Measurements from ENCODE around the gene BDKRB2. TPM values are rescaled to one million over a fixed set of nuclear protein-coding genes. Genes with fewer than 3 reads are reported as not detected.

The BDKRB2 gene
- total RNA-seq, 2 experiments from 2014 or later: not detected

DNA sequence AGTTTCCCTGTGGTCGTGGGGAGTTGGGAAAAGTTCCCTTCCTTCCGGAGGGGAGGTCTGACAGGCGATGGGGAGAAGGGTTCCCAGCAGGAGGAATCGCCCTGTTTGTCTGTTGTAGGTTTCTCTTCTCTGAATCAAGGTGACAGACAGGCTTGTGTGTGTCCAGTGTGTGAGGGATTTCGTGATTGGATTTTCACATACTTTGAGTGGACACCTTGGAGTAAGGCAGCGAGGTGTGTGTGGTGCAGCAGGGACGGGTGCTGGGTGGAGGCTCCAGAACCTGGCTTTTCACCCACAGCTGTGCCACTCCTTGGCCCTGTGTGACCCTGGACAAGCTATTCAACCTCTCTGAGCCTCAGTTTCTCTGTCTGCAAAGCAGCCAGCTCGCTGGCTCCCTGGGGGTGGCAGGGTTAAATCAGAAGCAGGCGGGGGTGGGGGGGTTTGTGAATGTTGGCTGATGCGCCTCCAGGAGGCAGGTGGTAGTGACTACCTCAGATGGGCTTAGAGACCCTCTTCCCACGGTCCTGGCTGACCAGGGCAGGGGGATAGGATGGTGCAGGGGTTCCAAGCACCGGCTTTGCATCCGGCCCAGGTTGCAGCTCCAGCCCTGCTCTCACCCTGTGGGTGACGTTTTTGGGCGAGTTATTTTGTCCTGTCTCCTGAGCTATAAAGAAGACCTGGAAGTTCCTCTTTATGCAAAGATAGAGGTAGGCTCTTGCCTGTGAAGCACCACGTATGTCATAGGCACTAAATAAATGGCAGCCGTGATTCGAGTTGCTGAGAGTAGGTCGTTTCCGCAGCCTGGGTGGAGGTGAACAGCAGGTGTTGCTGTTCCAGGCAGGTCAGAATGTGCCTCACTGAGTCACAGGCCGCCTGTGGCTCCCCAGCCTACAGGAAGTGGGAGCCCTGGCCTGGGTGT is 679 bp downstream of the BDKRB2 start:
- H3K4me1 Mint-ChIP-seq: peaks cover 7% of the 10 kb centered on the region
- intact Hi-C loops (cut with DNase I, micrococcal nuclease): no loop called here
- ChIA-PET CTCF (no interaction called here), POLR2A (no interaction called here)
- H3K27me3 Mint-ChIP-seq: peaks cover 17% of the 10 kb centered on the region
- no peak overlapping the region for H3K4me3 Mint-ChIP-seq
- H3K36me3 Mint-ChIP-seq (ENCODE audit: low read depth): no peaks in the 10 kb centered on the region
- ATAC-seq (no peak), DNase-seq (peak; percentile 9)
- H3K27ac Mint-ChIP-seq: no peak overlapping the region
- H3K9me3 Mint-ChIP-seq (ENCODE audit: low read depth): no peaks in the 10 kb centered on the region

DNA sequence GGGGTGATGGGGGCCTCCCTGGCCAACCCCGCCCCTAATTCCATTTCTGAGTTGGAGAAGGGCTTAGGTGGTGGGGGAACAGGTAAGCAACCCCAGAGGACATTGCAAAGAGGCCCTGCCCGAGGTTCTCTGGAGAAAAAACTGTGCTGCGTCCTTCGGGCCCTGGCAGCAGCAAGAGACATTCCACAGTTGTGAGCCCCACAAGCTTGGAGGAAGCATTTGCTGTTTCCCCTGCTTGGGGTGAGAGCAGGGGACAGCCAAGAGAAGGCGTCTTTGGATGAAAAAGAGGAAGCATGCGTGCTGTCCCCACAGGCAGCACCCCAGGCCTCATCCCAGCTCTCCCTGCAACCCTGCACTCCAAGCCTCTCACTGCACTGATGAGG is 1.3 kb downstream of the BDKRB2 start:
- H3K27me3 Mint-ChIP-seq: peaks cover 17% of the 10 kb centered on the region
- no peak overlapping the region for H3K27ac Mint-ChIP-seq
- DNase-seq (no peak), ATAC-seq (no peak)
- ChIA-PET POLR2A (no interaction called here), CTCF (interaction anchor here (0.7 kb wide), 1 partner anchor 374 kb away, joined by 3 read pairs; no protein-coding TSS in a partner anchor)
- no peaks in the 10 kb centered on the region for H3K36me3 Mint-ChIP-seq (ENCODE audit: low read depth)
- no peaks in the 10 kb centered on the region for H3K9me3 Mint-ChIP-seq (ENCODE audit: low read depth)
- no peak overlapping the region for H3K4me3 Mint-ChIP-seq
- H3K4me1 Mint-ChIP-seq: peaks cover 7% of the 10 kb centered on the region
- intact Hi-C loops (cut with DNase I, micrococcal nuclease): no loop called here

DNA sequence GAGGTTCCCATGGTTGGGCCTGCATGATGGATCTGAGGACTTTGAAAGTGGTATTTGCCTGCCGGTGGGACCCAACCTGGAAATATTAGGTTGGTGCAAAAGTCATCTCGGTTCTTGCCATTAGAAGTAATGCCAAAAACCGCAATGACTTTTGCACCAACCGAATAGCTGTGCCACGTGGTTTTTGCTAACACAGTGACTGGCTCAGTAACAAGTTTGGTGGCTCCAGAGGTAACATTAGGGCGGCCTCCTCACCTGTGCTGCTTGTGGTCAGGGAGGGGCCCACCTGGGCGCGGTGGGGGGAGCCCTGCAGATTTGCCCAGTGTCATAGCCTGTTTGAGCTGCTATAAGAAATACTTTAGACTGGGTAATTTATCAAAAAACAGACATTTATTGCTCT is 1.8 kb downstream of the BDKRB2 start:
- ATAC-seq (no peak), DNase-seq (no peak)
- Mint-ChIP-seq H3K27ac (no peak overlapping the region), H3K9me3 (ENCODE audit: low read depth) (no peaks in the 10 kb centered on the region), H3K36me3 (ENCODE audit: low read depth) (no peaks in the 10 kb centered on the region), H3K27me3 (peaks cover 17% of the 10 kb centered on the region), H3K4me3 (no peak overlapping the region), H3K4me1 (peaks cover 7% of the 10 kb centered on the region)
- ChIA-PET CTCF (interaction anchor here (0.7 kb wide), 2 partner anchors 182 to 374 kb away, joined by 3 read pairs; no protein-coding TSS in a partner anchor), POLR2A (no interaction called here)
- intact Hi-C loops (cut with DNase I, micrococcal nuclease): no loop called here

DNA sequence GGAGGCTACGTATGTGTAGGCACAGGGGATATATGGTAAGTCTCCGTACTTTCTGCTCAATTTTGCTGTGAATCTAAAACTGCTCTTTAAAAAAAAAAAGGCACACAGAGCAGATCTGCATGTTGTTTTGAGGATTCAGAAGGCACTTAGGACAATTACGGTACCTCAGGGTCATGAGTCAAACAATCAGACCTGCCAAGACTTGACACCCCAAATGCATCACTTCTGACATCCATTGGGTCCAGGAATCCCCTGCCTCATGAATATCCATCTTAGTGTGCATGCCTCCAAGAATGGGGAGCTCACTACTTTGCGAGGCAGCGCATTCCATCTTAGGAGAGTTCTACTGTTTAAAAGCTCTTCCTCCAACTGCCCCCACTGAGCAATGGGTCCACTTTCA is 3.0 kb downstream of the BDKRB2 start:
- ChIA-PET CTCF (interaction anchor here (0.6 kb wide), 1 partner anchor 105 kb away, joined by 3 read pairs; no protein-coding TSS in a partner anchor), POLR2A (no interaction called here)
- DNase-seq: no peak
- H3K9me3 Mint-ChIP-seq (ENCODE audit: low read depth): peaks cover 7% of the 10 kb centered on the region
- H3K36me3 Mint-ChIP-seq (ENCODE audit: low read depth): no peaks in the 10 kb centered on the region
- peaks cover 11% of the 10 kb centered on the region for H3K27me3 Mint-ChIP-seq
- H3K27ac Mint-ChIP-seq: no peak overlapping the region
- H3K4me3 Mint-ChIP-seq: no peak overlapping the region
- ATAC-seq: no peak
- intact Hi-C loops (cut with DNase I, micrococcal nuclease): no loop called here
- peaks cover 7% of the 10 kb centered on the region for H3K4me1 Mint-ChIP-seq

- Mint-ChIP-seq H3K27me3 (peaks cover 9% of the 10 kb centered on the region), H3K36me3 (ENCODE audit: low read depth) (no peaks in the 10 kb centered on the region), H3K9me3 (ENCODE audit: low read depth) (peaks cover 7% of the 10 kb centered on the region), H3K27ac (no peak overlapping the region), H3K4me1 (peaks cover 7% of the 10 kb centered on the region), H3K4me3 (no peak overlapping the region)
- POLR2A ChIA-PET: no interaction called here
- no peak for ATAC-seq
- CTCF ChIA-PET: no interaction called here
- intact Hi-C loops (cut with DNase I, micrococcal nuclease): no loop called here
- no peak for DNase-seq
Observed at GRCh38 chr14:96208739-96209138, 4.1 kb downstream of the BDKRB2 start.

DNA sequence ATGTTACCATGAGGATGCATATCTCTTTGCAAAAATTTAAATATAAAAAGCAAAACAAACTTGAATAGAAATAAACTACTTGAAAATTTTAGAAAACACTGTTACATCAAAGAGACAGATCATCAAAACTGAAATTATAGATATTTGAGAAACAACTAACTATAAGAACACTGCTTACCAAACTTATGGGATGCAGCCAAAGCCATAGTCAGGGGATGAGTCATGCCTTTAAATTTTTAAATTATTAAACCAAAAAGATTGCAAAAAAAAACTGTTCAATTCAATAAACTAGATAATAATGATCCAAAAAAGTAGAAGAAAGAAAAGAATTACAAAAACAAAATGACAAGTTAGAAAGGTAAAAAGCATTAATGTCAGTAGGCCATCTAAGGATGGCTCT is 7.5 kb downstream of the BDKRB2 start:
- ChIA-PET POLR2A (no interaction called here), CTCF (no interaction called here)
- Mint-ChIP-seq H3K4me3 (no peak overlapping the region), H3K27me3 (peaks cover 3% of the 10 kb centered on the region), H3K9me3 (ENCODE audit: low read depth) (peaks cover 7% of the 10 kb centered on the region), H3K36me3 (ENCODE audit: low read depth) (no peaks in the 10 kb centered on the region), H3K27ac (no peak overlapping the region), H3K4me1 (no peaks in the 10 kb centered on the region)
- DNase-seq: no peak
- intact Hi-C loops (cut with DNase I, micrococcal nuclease): no loop called here
- ATAC-seq: no peak

- Mint-ChIP-seq H3K9me3 (ENCODE audit: low read depth) (peaks cover 7% of the 10 kb centered on the region), H3K4me3 (no peak overlapping the region), H3K27me3 (peaks cover 3% of the 10 kb centered on the region), H3K4me1 (no peaks in the 10 kb centered on the region), H3K36me3 (ENCODE audit: low read depth) (no peaks in the 10 kb centered on the region), H3K27ac (no peak overlapping the region)
- DNase-seq: no peak
- intact Hi-C loops (cut with DNase I, micrococcal nuclease): no loop called here
- ChIA-PET CTCF (no interaction called here), POLR2A (no interaction called here)
- ATAC-seq: no peak
Observed at GRCh38 chr14:96212896-96213295, 8.3 kb downstream of the BDKRB2 start.

- Mint-ChIP-seq H3K27ac (no peak overlapping the region), H3K4me3 (no peak overlapping the region), H3K36me3 (ENCODE audit: low read depth) (no peaks in the 10 kb centered on the region), H3K9me3 (ENCODE audit: low read depth) (peaks cover 7% of the 10 kb centered on the region), H3K27me3 (no peaks in the 10 kb centered on the region), H3K4me1 (no peaks in the 10 kb centered on the region)
- intact Hi-C loops (cut with DNase I, micrococcal nuclease): no loop called here
- ChIA-PET POLR2A (no interaction called here), CTCF (no interaction called here)
- no peak for DNase-seq
- no peak for ATAC-seq
Observed at GRCh38 chr14:96213871-96214465, 9.3 kb downstream of the BDKRB2 start.

- CTCF ChIA-PET: no interaction called here
- ATAC-seq (no peak), DNase-seq (no peak)
- Mint-ChIP-seq H3K4me3 (no peak overlapping the region), H3K27me3 (no peaks in the 10 kb centered on the region), H3K9me3 (ENCODE audit: low read depth) (peaks cover 7% of the 10 kb centered on the region), H3K27ac (no peak overlapping the region), H3K36me3 (ENCODE audit: low read depth) (no peaks in the 10 kb centered on the region), H3K4me1 (no peaks in the 10 kb centered on the region)
- intact Hi-C loops (cut with DNase I, micrococcal nuclease): no loop called here
- POLR2A ChIA-PET: no interaction called here
Observed at GRCh38 chr14:96214793-96215192, 10.2 kb downstream of the BDKRB2 start.

DNA sequence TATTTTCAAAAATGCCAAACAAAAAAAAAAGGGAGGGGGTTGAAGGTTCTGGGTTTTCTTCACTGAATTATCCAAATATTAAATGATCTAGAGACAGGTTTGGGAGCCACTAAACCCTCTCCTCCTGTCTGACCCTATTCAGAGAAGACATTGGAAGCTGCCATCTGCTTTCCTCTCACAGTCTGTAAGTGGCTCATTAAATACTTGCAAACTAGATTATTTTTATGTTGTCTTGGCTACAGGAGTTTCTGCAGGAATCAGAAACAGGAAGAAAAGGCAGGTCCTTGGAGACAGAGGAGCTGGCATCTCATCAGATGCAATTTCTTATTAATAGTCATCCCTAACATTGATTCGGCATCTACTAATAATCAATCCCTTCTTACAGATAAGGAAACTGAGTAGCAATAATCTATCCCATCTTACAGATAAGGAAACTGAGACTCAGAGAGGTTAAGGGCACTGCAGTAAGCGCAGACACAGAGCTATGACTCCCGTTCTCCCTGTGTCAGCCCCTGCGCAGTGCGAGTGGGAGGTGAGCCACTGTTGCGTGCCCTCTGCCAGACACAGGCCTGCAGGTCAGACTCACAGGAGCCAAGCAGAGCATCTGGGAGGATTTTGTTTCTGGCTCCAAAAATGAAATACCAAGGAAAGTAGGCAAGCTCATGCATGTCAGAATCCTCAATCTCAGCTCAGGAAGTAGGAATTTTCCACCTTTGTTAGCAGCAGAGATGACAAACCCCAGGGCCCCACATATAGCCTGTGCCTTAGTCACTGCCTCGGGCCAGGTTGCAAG is 11.0 kb downstream of the BDKRB2 start:
- ChIA-PET POLR2A (no interaction called here), CTCF (interaction anchor here (1.1 kb wide), 1 partner anchor 23 kb away, joined by 3 read pairs; no protein-coding TSS in a partner anchor)
- Mint-ChIP-seq H3K27me3 (peaks cover 2% of the 10 kb centered on the region), H3K9me3 (ENCODE audit: low read depth) (peaks cover 7% of the 10 kb centered on the region), H3K4me3 (no peak overlapping the region), H3K4me1 (no peaks in the 10 kb centered on the region), H3K36me3 (ENCODE audit: low read depth) (no peaks in the 10 kb centered on the region), H3K27ac (no peak overlapping the region)
- no peak for DNase-seq
- no peak for ATAC-seq
- intact Hi-C loops (cut with DNase I, micrococcal nuclease): no loop called here

DNA sequence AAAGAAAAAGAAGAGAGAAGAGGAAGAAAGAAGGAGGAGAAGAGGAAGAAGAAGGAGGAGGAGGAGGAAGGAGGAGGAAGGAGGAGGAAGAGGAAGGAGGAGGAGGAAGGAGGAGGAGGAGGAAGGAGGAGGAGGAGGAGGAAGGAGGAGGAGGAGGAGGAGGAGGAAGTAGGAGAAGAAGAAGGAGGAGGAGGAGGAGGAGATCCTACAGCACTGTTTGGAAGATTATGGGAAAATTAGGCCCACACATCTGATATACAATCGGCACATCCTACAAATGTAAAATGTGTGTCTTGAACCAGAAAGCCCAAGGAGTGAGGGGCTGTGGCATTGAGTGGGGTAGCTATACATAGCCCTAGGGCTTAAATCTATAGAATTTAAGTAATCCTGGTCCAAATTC is 12.0 kb downstream of the BDKRB2 start:
- no peak for ATAC-seq
- peaks cover 4% of the 10 kb centered on the region for H3K27me3 Mint-ChIP-seq
- POLR2A ChIA-PET: no interaction called here
- no peak for DNase-seq
- intact Hi-C loops (cut with DNase I, micrococcal nuclease): no loop called here
- CTCF ChIA-PET: interaction anchor here (0.6 kb wide), 1 partner anchor 133 kb away, joined by 5 read pairs; no protein-coding TSS in a partner anchor
- H3K36me3 Mint-ChIP-seq (ENCODE audit: low read depth): no peaks in the 10 kb centered on the region
- H3K4me1 Mint-ChIP-seq: no peaks in the 10 kb centered on the region
- no peak overlapping the region for H3K4me3 Mint-ChIP-seq
- H3K27ac Mint-ChIP-seq: no peak overlapping the region
- H3K9me3 Mint-ChIP-seq (ENCODE audit: low read depth): peaks cover 7% of the 10 kb centered on the region
